ENCODE measurements around the gene MRPL55. TPM values are rescaled to one million over a fixed set of nuclear protein-coding genes. Genes with fewer than 3 reads are reported as not detected.

Gene MRPL55
- total and polyA plus RNA-seq, 2 experiments from 2014 or later: 57.5 to 95.1 TPM

DNA sequence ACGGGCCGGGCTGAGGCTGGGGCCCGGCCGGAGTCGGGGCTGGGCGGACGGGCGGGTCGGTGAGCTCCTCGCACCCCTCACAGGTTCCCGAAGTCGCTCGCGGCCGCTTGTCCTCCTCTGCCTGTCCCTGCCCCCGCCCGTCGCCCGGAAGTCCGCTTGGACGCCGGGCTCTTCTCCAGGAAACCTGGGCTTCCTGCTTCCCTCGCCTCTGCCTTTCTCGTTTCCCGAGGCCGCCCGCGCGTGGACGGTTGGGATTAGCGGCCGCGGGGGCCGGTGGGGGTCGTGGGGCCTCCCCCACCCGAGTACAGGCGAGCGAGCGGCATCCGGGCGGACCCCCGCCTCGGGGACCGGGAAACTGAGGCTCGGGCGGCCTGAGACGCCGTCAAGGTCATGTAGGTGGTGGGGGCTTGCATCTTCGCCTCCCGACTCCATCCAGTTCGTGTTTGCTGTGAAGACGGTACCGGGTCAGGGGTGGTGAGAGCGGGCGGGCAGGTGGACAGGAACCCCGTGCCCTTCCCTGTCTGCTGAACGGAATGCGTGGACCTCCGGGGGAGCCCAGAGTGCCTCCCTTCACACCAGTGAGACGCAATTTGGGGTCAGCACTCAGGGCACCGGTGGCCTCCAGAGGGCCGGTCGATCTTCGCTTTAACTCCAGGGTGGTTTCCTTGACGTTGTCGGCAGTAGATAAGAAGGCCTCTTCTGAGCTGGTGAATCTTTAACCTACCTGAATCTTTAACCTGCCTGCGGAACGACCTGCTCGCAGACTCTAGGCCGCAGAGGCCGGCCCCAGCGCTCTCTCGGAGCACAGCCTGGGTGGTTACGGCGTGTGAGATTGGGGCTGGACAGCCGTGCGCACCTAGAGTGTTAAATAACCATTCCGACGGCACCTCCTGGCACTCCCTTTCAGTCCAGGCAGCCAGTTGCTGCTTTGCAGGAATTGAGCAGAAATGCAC, 25.9 kb downstream of the MRPL55 start:
- H2AFZ ChIP-seq: no peak overlapping the region
- H3K9me2 ChIP-seq (ENCODE audit: insufficient read depth): no peaks in the 10 kb centered on the region
- peaks cover 98% of the 10 kb centered on the region for H3K79me2 ChIP-seq (ENCODE audit: insufficient read depth)
- peak overlapping the region; percentile 92 for H3K4me3 ChIP-seq
- no peaks in the 10 kb centered on the region for H3K9me3 ChIP-seq (ENCODE audit: low read depth)
- in situ Hi-C loops (cut with MboI): no loop called here
- H3K27me3 ChIP-seq (replicated peaks; ENCODE audit: insufficient read depth): no peaks in the 10 kb centered on the region
- peak overlapping the region; percentile 98 for H3K9ac ChIP-seq
- peak overlapping the region; percentile 93 for H3K27ac ChIP-seq
- peaks cover 21% of the 10 kb centered on the region for H4K20me1 ChIP-seq (ENCODE audit: insufficient read depth)
- DNase-seq: peak; percentile 78
- 1 to 2% methylated on average over 53 to 66 of the region's 79 CpGs for WGBS, 2 experiments (ENCODE audit: low coverage in 1 of 2, low lambda C conversion rate in 2 of 2, missing lambda C conversion rate in 2 of 2)
- no peak for TF ChIP-seq EZH2 (IDR thresholded peaks at IDR 0.05; ENCODE audit: insufficient read depth, poor library complexity, severe bottlenecking)
- no peak for TF ChIP-seq EZH2phosphoT487 (IDR thresholded peaks at IDR 0.05; ENCODE audit: insufficient read depth, low read depth)
- H3F3A ChIP-seq (ENCODE audit: insufficient read depth): peaks cover 46% of the 10 kb centered on the region
- H3K36me3 ChIP-seq (ENCODE audit: low read depth): no peaks in the 10 kb centered on the region
- H3K4me1 ChIP-seq (ENCODE audit: insufficient read depth): peaks cover 41% of the 10 kb centered on the region
- H3K4me2 ChIP-seq (ENCODE audit: unreplicated experiment): peak overlapping the region; percentile 98

DNA sequence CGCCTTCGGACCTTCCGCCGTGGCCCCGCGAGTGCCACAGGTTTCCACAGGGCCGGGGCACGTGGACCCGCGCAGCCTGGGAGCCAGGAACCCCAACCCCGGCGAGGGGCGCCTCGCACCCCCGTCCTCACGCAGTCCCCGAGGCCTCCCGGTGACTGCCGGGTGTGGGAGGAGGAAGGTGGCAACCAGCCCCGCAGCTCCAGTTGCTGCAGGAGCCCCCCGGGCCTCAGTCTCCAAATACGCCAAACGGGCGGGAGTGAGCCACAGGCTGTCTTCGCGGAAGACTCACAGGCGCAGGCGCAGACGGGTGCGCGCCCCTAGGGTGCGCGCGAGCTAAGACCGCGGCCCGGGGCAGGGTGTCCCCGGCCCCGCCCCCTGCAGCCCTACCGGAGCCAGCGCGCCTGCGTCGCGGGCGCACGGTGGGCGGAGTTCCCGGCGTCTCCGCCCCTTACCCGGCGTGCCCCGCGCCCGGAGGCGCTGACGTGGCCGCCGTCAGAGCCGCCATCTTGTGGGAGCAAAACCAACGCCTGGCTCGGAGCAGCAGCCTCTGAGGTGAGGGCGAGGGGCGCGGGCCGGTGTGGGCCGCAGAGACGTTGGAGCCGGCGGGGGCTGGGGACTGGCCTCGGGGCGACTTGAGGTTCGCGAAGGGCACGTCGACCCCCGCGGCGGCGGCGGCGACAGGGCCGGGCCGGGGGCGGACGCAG, 26.7 kb downstream of the MRPL55 start, which contains the start of gene ARF1:
TSS of gene ARF1 (plus strand) at position 495 of the 704 bp plus-strand sequence. CDS start 14,407 bp downstream, outside the sequence.
- Histone ChIP-seq H3K9ac (peak within 1 kb of the TSS; percentile 98), H3K4me1 (ENCODE audit: insufficient read depth) (peaks cover 34% of the 10 kb centered on the region), H3K27me3 (replicated peaks; ENCODE audit: insufficient read depth) (no peaks in the 10 kb centered on the region), H3K4me2 (ENCODE audit: unreplicated experiment) (peak within 1 kb of the TSS; percentile 98), H3K27ac (peak within 1 kb of the TSS; percentile 93), H2AFZ (peak within 1 kb of the TSS; percentile 84), H3K9me3 (ENCODE audit: low read depth) (no peaks in the 10 kb centered on the region), H3K36me3 (ENCODE audit: low read depth) (no peaks in the 10 kb centered on the region), H4K20me1 (ENCODE audit: insufficient read depth) (peaks cover 20% of the 10 kb centered on the region), H3K4me3 (peak within 1 kb of the TSS; percentile 92), H3F3A (ENCODE audit: insufficient read depth) (peaks cover 39% of the 10 kb centered on the region), H3K9me2 (ENCODE audit: insufficient read depth) (no peaks in the 10 kb centered on the region), H3K79me2 (ENCODE audit: insufficient read depth) (peaks cover 91% of the 10 kb centered on the region)
- 0 to 1% methylated on average over 34 to 53 of the region's 87 CpGs for WGBS, 2 experiments (ENCODE audit: low coverage in 1 of 2, low lambda C conversion rate in 2 of 2, missing lambda C conversion rate in 2 of 2)
- in situ Hi-C loops (cut with MboI): no loop called here
- peak; percentile 98 for DNase-seq
- TF ChIP-seq EZH2 (IDR thresholded peaks at IDR 0.05; ENCODE audit: insufficient read depth, poor library complexity, severe bottlenecking): no peak
- TF ChIP-seq EZH2phosphoT487 (IDR thresholded peaks at IDR 0.05; ENCODE audit: insufficient read depth, low read depth): no peak

DNA sequence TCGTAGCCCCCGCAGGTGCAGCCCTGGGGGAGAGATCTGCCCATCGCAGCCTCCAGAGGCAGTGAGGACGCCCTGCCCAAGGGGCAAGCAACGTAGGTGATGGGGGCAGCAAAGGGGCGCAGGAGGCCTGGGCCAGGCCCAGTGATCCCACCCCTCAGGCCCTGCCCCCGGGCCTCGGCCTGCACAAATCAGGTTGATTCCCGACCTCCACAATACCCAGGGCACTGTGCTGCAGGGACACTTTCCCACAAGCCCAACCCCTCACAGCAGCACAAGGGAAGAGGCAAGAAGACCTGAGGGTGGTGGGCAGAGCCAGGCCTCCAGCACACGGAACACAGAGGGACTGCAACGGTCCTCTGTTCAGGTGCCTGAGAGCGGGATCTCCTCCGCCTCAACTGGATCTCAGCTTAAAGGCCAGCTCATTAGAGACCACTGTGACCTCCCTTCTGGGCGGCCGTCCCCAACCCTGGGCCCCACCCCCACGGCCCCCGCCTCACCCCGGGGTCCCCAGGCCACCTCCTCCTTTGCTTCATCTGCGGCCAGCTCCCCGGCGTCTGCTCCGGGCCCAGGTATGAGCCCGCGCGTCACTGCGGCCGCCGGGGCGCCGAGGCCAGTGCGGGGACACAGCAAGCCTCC, 27.4 kb downstream of the MRPL55 start:
- Histone ChIP-seq H3K9me2 (ENCODE audit: insufficient read depth) (no peaks in the 10 kb centered on the region), H3F3A (ENCODE audit: insufficient read depth) (peaks cover 32% of the 10 kb centered on the region), H3K4me2 (ENCODE audit: unreplicated experiment) (peak overlapping the region; percentile 74), H3K79me2 (ENCODE audit: insufficient read depth) (peaks cover 84% of the 10 kb centered on the region), H3K4me1 (ENCODE audit: insufficient read depth) (peaks cover 28% of the 10 kb centered on the region), H3K4me3 (peak overlapping the region; percentile 92), H3K27me3 (replicated peaks; ENCODE audit: insufficient read depth) (no peaks in the 10 kb centered on the region), H3K36me3 (ENCODE audit: low read depth) (no peaks in the 10 kb centered on the region), H3K9ac (peak overlapping the region; percentile 98), H3K9me3 (ENCODE audit: low read depth) (no peaks in the 10 kb centered on the region), H3K27ac (0 out of 2 replicates have a peak overlapping the region, but pooled peaks have one; percentile 34), H2AFZ (peak overlapping the region; percentile 84), H4K20me1 (ENCODE audit: insufficient read depth) (peaks cover 13% of the 10 kb centered on the region)
- 8 to 11% methylated on average over 26 to 30 of the region's 31 CpGs for WGBS, 2 experiments (ENCODE audit: low coverage in 1 of 2, low lambda C conversion rate in 2 of 2, missing lambda C conversion rate in 2 of 2)
- in situ Hi-C loops (cut with MboI): no loop called here
- TF ChIP-seq EZH2phosphoT487 (IDR thresholded peaks at IDR 0.05; ENCODE audit: insufficient read depth, low read depth): no peak
- TF ChIP-seq EZH2 (IDR thresholded peaks at IDR 0.05; ENCODE audit: insufficient read depth, poor library complexity, severe bottlenecking): no peak
- peak; percentile 43 for DNase-seq

DNA sequence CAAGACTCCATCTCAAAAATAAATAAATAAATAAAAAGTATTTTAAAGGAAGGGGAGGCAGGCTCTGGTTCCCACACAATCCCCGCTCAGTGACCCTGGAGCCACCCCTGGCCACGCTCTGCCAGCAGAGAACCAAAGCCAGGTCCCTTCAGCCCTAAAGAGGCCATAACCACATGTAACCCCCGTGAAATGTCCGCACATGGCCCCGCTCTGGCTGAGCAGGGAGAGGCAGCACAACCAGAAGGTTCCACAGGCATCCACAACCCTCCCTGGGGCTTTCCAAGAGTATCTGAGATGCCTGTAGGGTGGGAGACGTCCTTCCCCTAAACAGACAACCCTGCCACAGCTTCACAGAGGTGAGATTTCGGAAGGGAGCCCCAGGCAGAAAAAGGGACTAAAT, 28.0 kb downstream of the MRPL55 start:
- Histone ChIP-seq H3K27ac (no peak overlapping the region), H3K4me1 (ENCODE audit: insufficient read depth) (peaks cover 22% of the 10 kb centered on the region), H3K9ac (peak overlapping the region; percentile 98), H3K36me3 (ENCODE audit: low read depth) (no peaks in the 10 kb centered on the region), H2AFZ (no peak overlapping the region), H3F3A (ENCODE audit: insufficient read depth) (peaks cover 27% of the 10 kb centered on the region), H4K20me1 (ENCODE audit: insufficient read depth) (peaks cover 11% of the 10 kb centered on the region), H3K79me2 (ENCODE audit: insufficient read depth) (peaks cover 79% of the 10 kb centered on the region), H3K4me3 (peak overlapping the region; percentile 92), H3K27me3 (replicated peaks; ENCODE audit: insufficient read depth) (no peaks in the 10 kb centered on the region), H3K9me2 (ENCODE audit: insufficient read depth) (no peaks in the 10 kb centered on the region), H3K4me2 (ENCODE audit: unreplicated experiment) (peak overlapping the region; percentile 74), H3K9me3 (ENCODE audit: low read depth) (no peaks in the 10 kb centered on the region)
- DNase-seq: peak; percentile 43
- TF ChIP-seq EZH2phosphoT487 (IDR thresholded peaks at IDR 0.05; ENCODE audit: insufficient read depth, low read depth) (no peak), EZH2 (IDR thresholded peaks at IDR 0.05; ENCODE audit: insufficient read depth, poor library complexity, severe bottlenecking) (no peak)
- in situ Hi-C loops (cut with MboI): no loop called here
- 34 to 41% methylated on average over 7 of the region's 7 CpGs for WGBS, 2 experiments (ENCODE audit: low coverage in 1 of 2, low lambda C conversion rate in 2 of 2, missing lambda C conversion rate in 2 of 2)
